GM12873 (cell line): ENCODE results near the gene KNSTRN.

Experiments
- CTCF ChIP-seq: IDR thresholded peaks from 2 replicates; pipeline ENCODE4 v1.5.1; 2012; ENCODE audit warnings: low read depth, mild to moderate bottlenecking, moderate library complexity, low read length, control low read depth; ENCODE audit not compliant: insufficient read depth; ENCODE audit errors: missing control alignments

The KNSTRN gene

GRCh38 chr15:40379853-40380252 is 2.7 kb upstream of the KNSTRN start:
- no peak for TF ChIP-seq CTCF

- TF ChIP-seq CTCF: no peak
Observed at GRCh38 chr15:40380636-40381035, 1.9 kb upstream of the KNSTRN start.

DNA sequence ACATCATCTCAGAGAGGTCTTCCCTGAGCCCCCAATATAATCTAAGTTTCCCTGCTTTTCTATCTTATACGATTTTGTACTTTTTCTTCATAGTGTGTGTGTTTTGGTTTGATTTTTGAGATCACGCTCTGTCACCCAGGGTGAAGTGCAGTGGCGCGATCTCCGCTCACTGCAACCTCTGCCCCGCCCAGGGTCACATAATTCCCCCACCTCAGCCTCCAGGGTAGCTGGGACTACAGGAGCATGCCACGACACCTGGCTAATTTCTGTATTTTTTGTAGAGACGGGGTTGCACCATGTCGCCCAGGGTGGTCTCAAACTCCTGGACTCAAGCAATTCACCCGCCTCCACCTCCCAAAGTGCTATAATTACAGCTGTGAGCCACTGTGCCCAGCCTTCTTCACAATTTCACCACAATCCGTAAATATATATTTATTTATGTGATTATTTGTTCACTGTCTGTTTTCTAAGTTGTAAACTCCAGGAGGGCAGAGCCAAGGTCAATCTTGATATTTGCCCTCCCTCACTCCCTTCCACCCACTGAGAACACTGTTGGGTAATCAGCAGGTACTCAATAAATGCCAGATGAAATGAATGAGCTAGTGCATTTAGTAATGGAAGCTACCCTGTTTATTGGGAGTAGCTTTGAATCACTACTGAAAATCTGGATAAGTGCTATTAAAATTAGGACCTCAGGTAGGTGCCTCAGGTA is 547 bp upstream of the KNSTRN start:
- no peak for TF ChIP-seq CTCF

DNA sequence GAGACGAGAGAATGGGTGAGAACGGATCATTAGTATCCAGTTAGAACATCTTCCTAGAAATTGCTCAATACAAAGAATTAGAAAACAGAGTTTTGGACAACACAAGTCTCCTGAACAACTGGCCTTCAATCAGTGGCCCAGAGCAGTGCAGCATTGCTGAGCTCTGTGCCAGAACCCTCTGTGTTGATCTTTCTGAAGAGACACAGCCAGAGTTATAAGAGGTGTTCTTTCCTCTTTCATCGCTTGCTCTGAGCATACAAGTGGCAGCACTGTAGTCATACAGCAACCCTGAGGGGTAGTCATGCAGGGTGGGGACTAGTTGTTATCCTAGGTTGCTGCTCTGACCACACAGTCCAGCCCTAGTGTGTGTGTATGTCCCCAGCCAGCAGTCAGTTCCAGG is 4.0 kb downstream of the KNSTRN start:
- no peak for TF ChIP-seq CTCF

DNA sequence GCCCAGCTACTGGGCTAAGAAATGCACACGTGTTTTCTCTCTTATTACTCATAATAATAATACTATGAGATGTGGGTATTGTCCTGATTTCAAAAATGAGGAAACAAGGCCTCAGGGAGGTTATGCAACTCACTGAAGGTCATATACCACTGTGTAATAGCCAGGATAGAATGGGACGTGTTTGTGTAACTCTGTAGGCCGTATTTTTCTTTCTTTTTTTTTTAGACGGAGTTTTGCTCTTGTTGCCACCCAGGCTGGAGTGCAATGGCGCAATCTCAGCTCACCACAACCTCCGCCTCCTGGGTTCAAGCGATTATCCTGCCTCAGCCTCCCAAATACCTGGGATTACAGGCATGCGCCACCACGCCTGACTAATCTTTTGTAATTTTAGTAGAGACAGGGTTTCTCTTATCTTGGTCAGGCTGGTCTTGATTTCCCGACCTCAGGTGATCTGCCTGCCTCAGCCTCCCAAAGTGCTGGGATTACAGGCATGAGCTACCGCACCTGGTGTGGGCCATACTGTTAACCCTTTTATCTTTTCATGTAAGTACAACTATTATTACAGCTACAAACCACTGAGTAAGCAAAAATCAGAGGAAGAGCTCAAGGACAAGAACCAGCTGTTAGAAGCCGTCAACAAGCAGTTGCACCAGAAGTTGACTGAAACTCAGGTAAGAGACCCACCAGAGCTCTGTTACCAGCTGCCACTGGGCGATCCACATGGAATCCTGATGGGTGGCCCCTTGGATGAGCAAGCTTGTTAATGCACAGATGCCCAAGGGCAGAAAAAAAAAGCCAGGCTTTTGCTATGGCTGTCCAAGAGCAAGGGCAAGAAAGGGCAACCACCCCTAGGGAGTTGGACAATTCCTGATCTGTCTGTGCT is 6.7 kb downstream of the KNSTRN start:
- no peak for TF ChIP-seq CTCF

DNA sequence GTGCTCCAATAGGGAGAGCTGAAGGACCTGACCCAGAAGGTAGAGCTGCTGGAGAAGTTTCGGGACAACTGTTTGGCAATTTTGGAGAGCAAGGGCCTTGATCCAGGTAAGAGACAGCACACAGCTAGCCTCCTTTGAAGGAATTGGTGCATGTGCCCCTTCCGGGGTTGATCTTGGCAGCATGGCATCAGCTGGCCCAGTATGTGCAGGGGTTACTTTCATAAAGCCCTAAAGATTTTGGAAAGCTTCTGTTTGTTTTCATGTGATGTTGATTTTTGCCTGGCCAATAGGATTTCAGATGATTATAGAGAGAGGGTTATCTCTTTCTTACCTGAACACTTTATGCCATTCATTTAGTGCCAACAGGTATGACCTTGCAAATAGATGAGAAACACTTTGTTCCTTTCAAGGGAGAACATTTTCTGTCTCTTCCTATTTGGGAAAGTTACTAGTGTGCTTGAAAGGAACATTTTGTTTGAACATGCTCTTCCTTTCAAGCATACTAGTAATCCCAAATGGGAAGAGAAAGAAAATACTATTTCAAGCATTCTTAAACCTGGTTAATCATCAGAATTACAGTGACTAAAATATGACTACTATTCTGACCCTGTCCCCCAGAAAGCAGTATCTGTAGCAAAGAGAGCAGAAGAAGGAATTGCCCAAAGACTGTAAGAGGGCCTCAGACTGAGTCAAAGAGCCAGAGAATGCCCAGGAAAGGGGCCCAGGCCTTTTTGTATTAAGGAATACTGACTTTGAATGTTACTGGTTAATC is 7.5 kb downstream of the KNSTRN start:
- TF ChIP-seq CTCF: no peak
